ENCODE measurements around the gene TOMM34. TPM values are rescaled to one million over a fixed set of nuclear protein-coding genes. Genes with fewer than 3 reads are reported as not detected.

The TOMM34 gene
- total and polyA plus RNA-seq, 2 experiments from 2014 or later = 63.4 to 63.8 TPM

DNA sequence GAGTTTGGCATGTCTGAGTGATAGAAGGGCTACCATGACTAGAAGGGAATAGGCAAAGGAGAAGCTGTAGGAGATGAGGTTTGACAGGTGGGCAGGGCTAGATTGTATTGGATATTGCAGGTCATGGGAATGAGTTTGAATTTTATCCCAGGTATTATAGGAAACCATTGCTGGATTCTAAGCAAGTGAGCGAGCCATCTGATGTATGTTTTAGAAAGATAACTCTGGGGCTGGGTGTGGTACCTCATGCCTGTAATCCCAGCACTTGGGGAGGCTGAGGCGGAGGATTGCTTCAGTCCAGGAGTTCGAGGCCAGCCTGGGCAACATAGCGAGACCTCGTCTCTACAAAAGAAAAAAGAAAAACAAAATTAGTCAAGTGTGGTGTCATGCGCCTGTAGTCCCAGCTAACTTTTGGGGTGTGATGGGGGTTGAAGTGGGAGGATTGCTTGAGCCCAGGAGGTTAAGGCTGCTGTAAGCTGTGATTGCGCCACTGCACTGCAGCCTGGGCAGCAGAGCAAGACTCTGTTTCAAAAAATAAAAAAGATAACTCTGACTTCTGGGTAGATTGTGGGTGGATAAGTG lies 23.0 kb upstream of the TOMM34 start:
- no peak overlapping the region for H2AFZ ChIP-seq
- TF ChIP-seq EZH2 (IDR thresholded peaks at IDR 0.05; ENCODE audit: insufficient read depth, poor library complexity, severe bottlenecking) (no peak), EZH2phosphoT487 (IDR thresholded peaks at IDR 0.05; ENCODE audit: insufficient read depth, low read depth) (no peak)
- H4K20me1 ChIP-seq (ENCODE audit: insufficient read depth) = no peaks in the 10 kb centered on the region
- H3K4me1 ChIP-seq (ENCODE audit: insufficient read depth) = no peaks in the 10 kb centered on the region
- no peak overlapping the region for H3K4me3 ChIP-seq
- no peak overlapping the region for H3K27ac ChIP-seq
- H3K36me3 ChIP-seq (ENCODE audit: low read depth) = peaks cover 66% of the 10 kb centered on the region
- no peak overlapping the region for H3K9ac ChIP-seq
- no peaks in the 10 kb centered on the region for H3F3A ChIP-seq (ENCODE audit: insufficient read depth)
- no peak for DNase-seq
- no peaks in the 10 kb centered on the region for H3K9me2 ChIP-seq (ENCODE audit: insufficient read depth)
- no peaks in the 10 kb centered on the region for H3K9me3 ChIP-seq (ENCODE audit: low read depth)
- in situ Hi-C loops (cut with MboI) = no loop called here
- no peak overlapping the region for H3K4me2 ChIP-seq (ENCODE audit: unreplicated experiment)
- 94 to 98% methylated on average over 7 of the region's 7 CpGs for WGBS, 2 experiments (ENCODE audit: low coverage in 1 of 2, low lambda C conversion rate in 2 of 2, missing lambda C conversion rate in 2 of 2)
- peaks cover 4% of the 10 kb centered on the region; the same call in 1 of the 2 replicates for H3K79me2 ChIP-seq (ENCODE audit: insufficient read depth)
- H3K27me3 ChIP-seq (replicated peaks; ENCODE audit: insufficient read depth) = no peaks in the 10 kb centered on the region

GRCh38 chr20:44981736-44982406 lies 21.7 kb upstream of the TOMM34 start:
- TF ChIP-seq EZH2 (IDR thresholded peaks at IDR 0.05; ENCODE audit: insufficient read depth, poor library complexity, severe bottlenecking) = no peak
- TF ChIP-seq EZH2phosphoT487 (IDR thresholded peaks at IDR 0.05; ENCODE audit: insufficient read depth, low read depth) = no peak
- Histone ChIP-seq H2AFZ (no peak overlapping the region), H3K27ac (no peak overlapping the region), H3F3A (ENCODE audit: insufficient read depth) (no peaks in the 10 kb centered on the region), H3K4me1 (ENCODE audit: insufficient read depth) (no peaks in the 10 kb centered on the region), H3K36me3 (ENCODE audit: low read depth) (peaks cover 53% of the 10 kb centered on the region; the same call in 1 of the 2 replicates), H3K27me3 (replicated peaks; ENCODE audit: insufficient read depth) (no peaks in the 10 kb centered on the region), H3K79me2 (ENCODE audit: insufficient read depth) (peaks cover 4% of the 10 kb centered on the region; the same call in 1 of the 2 replicates), H3K4me2 (ENCODE audit: unreplicated experiment) (no peak overlapping the region), H3K4me3 (no peak overlapping the region), H3K9ac (no peak overlapping the region), H3K9me2 (ENCODE audit: insufficient read depth) (no peaks in the 10 kb centered on the region), H4K20me1 (ENCODE audit: insufficient read depth) (no peaks in the 10 kb centered on the region), H3K9me3 (ENCODE audit: low read depth) (no peaks in the 10 kb centered on the region)
- WGBS, 2 experiments (ENCODE audit: low coverage in 1 of 2, low lambda C conversion rate in 2 of 2, missing lambda C conversion rate in 2 of 2) = 97 to 98% methylated on average over 8 of the region's 8 CpGs
- in situ Hi-C loops (cut with MboI) = no loop called here
- no peak for DNase-seq

- no peak for DNase-seq
- Histone ChIP-seq H4K20me1 (ENCODE audit: insufficient read depth) (no peaks in the 10 kb centered on the region), H3K36me3 (ENCODE audit: low read depth) (peaks cover 55% of the 10 kb centered on the region), H3K9ac (no peak overlapping the region), H3K9me3 (ENCODE audit: low read depth) (no peaks in the 10 kb centered on the region), H3K27me3 (replicated peaks; ENCODE audit: insufficient read depth) (no peaks in the 10 kb centered on the region), H3K4me2 (ENCODE audit: unreplicated experiment) (no peak overlapping the region), H3K9me2 (ENCODE audit: insufficient read depth) (no peaks in the 10 kb centered on the region), H3K79me2 (ENCODE audit: insufficient read depth) (peaks cover 14% of the 10 kb centered on the region; the same call in 1 of the 2 replicates), H3K27ac (no peak overlapping the region), H3K4me1 (ENCODE audit: insufficient read depth) (no peaks in the 10 kb centered on the region), H3K4me3 (no peak overlapping the region), H3F3A (ENCODE audit: insufficient read depth) (no peaks in the 10 kb centered on the region), H2AFZ (no peak overlapping the region)
- TF ChIP-seq EZH2 (IDR thresholded peaks at IDR 0.05; ENCODE audit: insufficient read depth, poor library complexity, severe bottlenecking) (no peak), EZH2phosphoT487 (IDR thresholded peaks at IDR 0.05; ENCODE audit: insufficient read depth, low read depth) (no peak)
- in situ Hi-C loops (cut with MboI) = no loop called here
- 88 to 97% methylated on average over 2 of the region's 2 CpGs for WGBS, 2 experiments (ENCODE audit: low coverage in 1 of 2, low lambda C conversion rate in 2 of 2, missing lambda C conversion rate in 2 of 2)
Observed at GRCh38 chr20:44979090-44979621, 19.0 kb upstream of the TOMM34 start.

DNA sequence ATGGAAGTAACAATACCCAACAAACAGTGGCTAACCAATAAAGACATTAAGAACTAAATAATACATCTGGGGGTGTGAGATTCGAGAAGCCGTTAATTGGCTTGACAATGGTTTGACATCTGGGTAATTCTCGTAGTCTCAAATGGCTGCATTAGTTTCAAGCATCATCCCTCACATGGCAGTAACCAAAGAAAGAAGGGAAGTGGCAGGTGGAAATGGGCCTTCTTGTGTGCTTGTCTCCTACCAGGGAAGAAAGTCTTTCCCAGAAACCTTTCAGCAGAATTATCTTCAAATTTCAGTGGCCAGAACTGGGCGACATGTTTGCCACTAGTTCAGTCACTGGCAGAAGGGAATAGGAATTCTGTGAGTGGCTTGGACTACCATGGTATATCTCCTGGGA lies 16.5 kb upstream of the TOMM34 start:
- TF ChIP-seq EZH2 (IDR thresholded peaks at IDR 0.05; ENCODE audit: insufficient read depth, poor library complexity, severe bottlenecking) (no peak), EZH2phosphoT487 (IDR thresholded peaks at IDR 0.05; ENCODE audit: insufficient read depth, low read depth) (no peak)
- no peaks in the 10 kb centered on the region for H3F3A ChIP-seq (ENCODE audit: insufficient read depth)
- 93 to 99% methylated on average over 4 of the region's 4 CpGs for WGBS, 2 experiments (ENCODE audit: low coverage in 1 of 2, low lambda C conversion rate in 2 of 2, missing lambda C conversion rate in 2 of 2)
- H4K20me1 ChIP-seq (ENCODE audit: insufficient read depth) = no peaks in the 10 kb centered on the region
- no peak for DNase-seq
- H2AFZ ChIP-seq = no peak overlapping the region
- peaks cover 64% of the 10 kb centered on the region for H3K36me3 ChIP-seq (ENCODE audit: low read depth)
- peaks cover 25% of the 10 kb centered on the region for H3K79me2 ChIP-seq (ENCODE audit: insufficient read depth)
- no peaks in the 10 kb centered on the region for H3K4me1 ChIP-seq (ENCODE audit: insufficient read depth)
- no peaks in the 10 kb centered on the region for H3K9me3 ChIP-seq (ENCODE audit: low read depth)
- no peaks in the 10 kb centered on the region for H3K27me3 ChIP-seq (replicated peaks; ENCODE audit: insufficient read depth)
- H3K4me3 ChIP-seq = no peak overlapping the region
- no peak overlapping the region for H3K4me2 ChIP-seq (ENCODE audit: unreplicated experiment)
- in situ Hi-C loops (cut with MboI) = no loop called here
- H3K9me2 ChIP-seq (ENCODE audit: insufficient read depth) = no peaks in the 10 kb centered on the region
- no peak overlapping the region for H3K27ac ChIP-seq
- H3K9ac ChIP-seq = no peak overlapping the region
